ENCODE data around the gene SMURF2. TPM values are rescaled to one million over a fixed set of nuclear protein-coding genes. Genes with fewer than 3 reads are reported as not detected.

The SMURF2 gene
- polyA plus RNA-seq, 1 donor from 2014 or later: 55.2 TPM

GRCh38 chr17:64575431-64575830, 86.7 kb downstream of the SMURF2 start:
- no peak overlapping the region for H2AFZ ChIP-seq (ENCODE audit: low read depth, low read length)
- no peaks in the 10 kb centered on the region for H3K79me2 ChIP-seq (replicated peaks; ENCODE audit: insufficient read depth, low read length)
- H3K9ac ChIP-seq (ENCODE audit: low read length): no peak overlapping the region
- H3K27me3 ChIP-seq (ENCODE audit: insufficient read depth, low read depth, low read length): no peaks in the 10 kb centered on the region
- H3K4me2 ChIP-seq (ENCODE audit: low read length): no peak overlapping the region
- no peaks in the 10 kb centered on the region for H3K9me2 ChIP-seq (ENCODE audit: insufficient read depth, low read length)
- no peaks in the 10 kb centered on the region for H3K9me3 ChIP-seq (ENCODE audit: low read length)
- no peaks in the 10 kb centered on the region for H3F3A ChIP-seq (ENCODE audit: insufficient read depth, low read length, poor library complexity, severe bottlenecking)
- H4K20me1 ChIP-seq (ENCODE audit: insufficient read depth): no peaks in the 10 kb centered on the region
- H3K4me3 ChIP-seq (ENCODE audit: low read length): no peak overlapping the region
- no peaks in the 10 kb centered on the region for H3K36me3 ChIP-seq (ENCODE audit: insufficient read depth, low read length)
- no peak overlapping the region for H3K27ac ChIP-seq (ENCODE audit: low read length)
- TF ChIP-seq TAF1 (IDR thresholded peaks at IDR 0.05; ENCODE audit: low read depth) (no peak), CTCF (IDR thresholded peaks at IDR 0.05; ENCODE audit: poor library complexity, severe bottlenecking) (no peak), RAD21 (conservative IDR thresholded peaks at IDR 0.05) (no peak), MXI1 (conservative IDR thresholded peaks at IDR 0.05; ENCODE audit: poor library complexity, severe bottlenecking) (no peak), REST (IDR thresholded peaks at IDR 0.05; ENCODE audit: borderline replicate concordance) (no peak), EP300 (conservative IDR thresholded peaks at IDR 0.05; ENCODE audit: poor library complexity, severe bottlenecking) (no peak), EZH2 (IDR thresholded peaks at IDR 0.05; ENCODE audit: borderline replicate concordance, insufficient read depth, low read length, poor library complexity, severe bottlenecking) (no peak), SMC3 (conservative IDR thresholded peaks at IDR 0.05; ENCODE audit: poor library complexity) (no peak), POLR2AphosphoS5 (IDR thresholded peaks at IDR 0.05) (no peak)

GRCh38 chr17:64574646-64575045, 87.5 kb downstream of the SMURF2 start:
- H3K27me3 ChIP-seq (ENCODE audit: insufficient read depth, low read depth, low read length): no peaks in the 10 kb centered on the region
- no peaks in the 10 kb centered on the region for H3K9me2 ChIP-seq (ENCODE audit: insufficient read depth, low read length)
- no peaks in the 10 kb centered on the region for H4K20me1 ChIP-seq (ENCODE audit: insufficient read depth)
- H3K27ac ChIP-seq (ENCODE audit: low read length): no peak overlapping the region
- no peak overlapping the region for H3K4me2 ChIP-seq (ENCODE audit: low read length)
- no peaks in the 10 kb centered on the region for H3K79me2 ChIP-seq (replicated peaks; ENCODE audit: insufficient read depth, low read length)
- H2AFZ ChIP-seq (ENCODE audit: low read depth, low read length): no peak overlapping the region
- H3K4me3 ChIP-seq (ENCODE audit: low read length): no peak overlapping the region
- H3F3A ChIP-seq (ENCODE audit: insufficient read depth, low read length, poor library complexity, severe bottlenecking): no peaks in the 10 kb centered on the region
- H3K9ac ChIP-seq (ENCODE audit: low read length): no peak overlapping the region
- H3K9me3 ChIP-seq (ENCODE audit: low read length): no peaks in the 10 kb centered on the region
- H3K36me3 ChIP-seq (ENCODE audit: insufficient read depth, low read length): no peaks in the 10 kb centered on the region
- TF ChIP-seq CTCF (IDR thresholded peaks at IDR 0.05; ENCODE audit: poor library complexity, severe bottlenecking) (no peak), SMC3 (conservative IDR thresholded peaks at IDR 0.05; ENCODE audit: poor library complexity) (no peak), REST (IDR thresholded peaks at IDR 0.05; ENCODE audit: borderline replicate concordance) (no peak), RAD21 (conservative IDR thresholded peaks at IDR 0.05) (no peak), EZH2 (IDR thresholded peaks at IDR 0.05; ENCODE audit: borderline replicate concordance, insufficient read depth, low read length, poor library complexity, severe bottlenecking) (no peak), TAF1 (IDR thresholded peaks at IDR 0.05; ENCODE audit: low read depth) (no peak), MXI1 (conservative IDR thresholded peaks at IDR 0.05; ENCODE audit: poor library complexity, severe bottlenecking) (no peak), POLR2AphosphoS5 (IDR thresholded peaks at IDR 0.05) (no peak), EP300 (conservative IDR thresholded peaks at IDR 0.05; ENCODE audit: poor library complexity, severe bottlenecking) (no peak)

Measured in neural cell (in vitro differentiated cells).